Upper lobe of right lung (tissue), 1 donor: ENCODE measurements around the gene MARK2. TPM values are rescaled to one million over a fixed set of nuclear protein-coding genes. Genes with fewer than 3 reads are reported as not detected.

Source experiments
- ATAC-seq: fragments of 200-7000 bp; cut with Tn5 transposase; one replicate; pipeline ENCODE4 v1.9.1; 2020; ENCODE audit warnings: mild to moderate bottlenecking, moderate library complexity
- DNase-seq: peaks from one replicate; pipeline ENCODE4 v3.0.0-alpha.2; 2020
- H3K27ac ChIP-seq: fragments of 200-600 bp; one replicate; pipeline ENCODE4 v1.8.0; 2022
- H3K27me3 ChIP-seq: fragments of 200-600 bp; one replicate; pipeline ENCODE4 v1.8.0; 2022; ENCODE audit warnings: mild to moderate bottlenecking
- H3K36me3 ChIP-seq: fragments of 200-600 bp; one replicate; pipeline ENCODE4 v1.8.0; 2022
- H3K4me1 ChIP-seq: fragments of 200-600 bp; one replicate; pipeline ENCODE4 v1.8.0; 2022
- H3K4me3 ChIP-seq: fragments of 200-600 bp; one replicate; pipeline ENCODE4 v1.8.0; 2022; ENCODE audit warnings: mild to moderate bottlenecking
- H3K9me3 ChIP-seq: fragments of 200-600 bp; one replicate; pipeline ENCODE4 v1.8.0; 2022
- intact Hi-C: fragments of 100-400 bp; cut with DNase I; formaldehyde crosslinking; loops from one replicate; pipeline ENCODE4 v1.11.0; 2022
- total RNA-seq: library from RNA; stranded (reverse); fragmentation: NEBNext Ultra II Directional; extraction: Animal tissue kit (Norgen Biotek cat#: 25700); gene quantifications from one replicate; pipeline ENCODE4 v1.2.1, GENCODE V29; 2021
- TF ChIP-seq, protein P1 (sequence below): fragments of 200-600 bp; IDR thresholded peaks from one replicate; pipeline ENCODE4 v1.8.0; 2022; ENCODE audit warnings: antibody characterized with exemption
- donor health status: DM: no; HTN: yes; CAD: no; lungs with severe emphysema.

The MARK2 gene
- total RNA-seq, 1 donor from 2014 or later, result 40.7 TPM

DNA sequence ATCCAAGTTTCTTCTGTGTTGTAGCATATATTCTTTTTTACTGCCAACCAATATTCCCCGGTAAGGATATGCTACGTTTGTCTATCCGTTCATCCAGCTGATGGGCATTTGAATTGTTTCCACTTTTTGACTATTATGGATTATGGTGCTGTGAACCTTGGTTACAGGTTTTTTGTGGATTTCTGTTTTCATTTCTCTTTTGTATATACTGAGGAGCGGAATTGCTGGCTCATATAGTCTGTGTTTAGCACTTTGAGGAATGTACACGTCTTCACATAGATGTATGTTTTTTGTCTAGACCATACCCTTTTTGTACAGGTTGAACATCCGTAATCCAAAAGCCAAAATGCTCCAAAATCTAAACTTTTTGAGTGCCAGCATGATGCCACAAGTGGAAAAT lies 54.4 kb downstream of the MARK2 start:
- Histone ChIP-seq H3K9me3 (no peaks in the 10 kb centered on the region), H3K4me3 (no peak overlapping the region), H3K4me1 (peaks cover 29% of the 10 kb centered on the region), H3K27ac (no peak overlapping the region), H3K36me3 (peaks cover 40% of the 10 kb centered on the region), H3K27me3 (no peaks in the 10 kb centered on the region)
- ATAC-seq, result no peak
- TF ChIP-seq, protein P1, sequence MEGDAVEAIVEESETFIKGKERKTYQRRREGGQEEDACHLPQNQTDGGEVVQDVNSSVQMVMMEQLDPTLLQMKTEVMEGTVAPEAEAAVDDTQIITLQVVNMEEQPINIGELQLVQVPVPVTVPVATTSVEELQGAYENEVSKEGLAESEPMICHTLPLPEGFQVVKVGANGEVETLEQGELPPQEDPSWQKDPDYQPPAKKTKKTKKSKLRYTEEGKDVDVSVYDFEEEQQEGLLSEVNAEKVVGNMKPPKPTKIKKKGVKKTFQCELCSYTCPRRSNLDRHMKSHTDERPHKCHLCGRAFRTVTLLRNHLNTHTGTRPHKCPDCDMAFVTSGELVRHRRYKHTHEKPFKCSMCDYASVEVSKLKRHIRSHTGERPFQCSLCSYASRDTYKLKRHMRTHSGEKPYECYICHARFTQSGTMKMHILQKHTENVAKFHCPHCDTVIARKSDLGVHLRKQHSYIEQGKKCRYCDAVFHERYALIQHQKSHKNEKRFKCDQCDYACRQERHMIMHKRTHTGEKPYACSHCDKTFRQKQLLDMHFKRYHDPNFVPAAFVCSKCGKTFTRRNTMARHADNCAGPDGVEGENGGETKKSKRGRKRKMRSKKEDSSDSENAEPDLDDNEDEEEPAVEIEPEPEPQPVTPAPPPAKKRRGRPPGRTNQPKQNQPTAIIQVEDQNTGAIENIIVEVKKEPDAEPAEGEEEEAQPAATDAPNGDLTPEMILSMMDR, result no peak
- intact Hi-C loops, result no loop called here
- no peak for DNase-seq

DNA sequence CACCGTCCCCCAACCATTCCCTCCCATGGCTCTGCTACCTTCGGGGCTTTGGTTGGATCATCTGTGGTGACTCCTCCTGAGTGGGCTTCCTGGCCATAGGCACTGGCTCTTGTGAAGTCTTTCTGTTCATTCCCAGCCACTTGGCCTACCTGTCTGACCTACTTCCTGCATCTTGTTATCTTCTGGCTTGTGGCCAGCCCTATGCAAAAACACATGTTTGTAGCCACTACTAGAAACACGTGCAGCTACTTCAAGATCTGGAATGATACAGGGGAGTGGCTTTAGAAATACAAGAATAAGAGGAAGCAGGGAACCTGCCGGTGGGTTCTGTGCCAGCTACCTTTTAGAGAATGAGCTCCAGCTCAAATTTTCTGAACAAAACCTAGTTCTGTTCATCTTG lies 57.2 kb downstream of the MARK2 start:
- Histone ChIP-seq H3K9me3 (no peaks in the 10 kb centered on the region), H3K4me1 (peaks cover 10% of the 10 kb centered on the region), H3K4me3 (no peak overlapping the region), H3K27ac (no peak overlapping the region), H3K27me3 (no peaks in the 10 kb centered on the region), H3K36me3 (peaks cover 67% of the 10 kb centered on the region)
- DNase-seq (no peak), ATAC-seq (peak; percentile 72)
- TF ChIP-seq, protein P1, result no peak
- intact Hi-C loops, result no loop called here

DNA sequence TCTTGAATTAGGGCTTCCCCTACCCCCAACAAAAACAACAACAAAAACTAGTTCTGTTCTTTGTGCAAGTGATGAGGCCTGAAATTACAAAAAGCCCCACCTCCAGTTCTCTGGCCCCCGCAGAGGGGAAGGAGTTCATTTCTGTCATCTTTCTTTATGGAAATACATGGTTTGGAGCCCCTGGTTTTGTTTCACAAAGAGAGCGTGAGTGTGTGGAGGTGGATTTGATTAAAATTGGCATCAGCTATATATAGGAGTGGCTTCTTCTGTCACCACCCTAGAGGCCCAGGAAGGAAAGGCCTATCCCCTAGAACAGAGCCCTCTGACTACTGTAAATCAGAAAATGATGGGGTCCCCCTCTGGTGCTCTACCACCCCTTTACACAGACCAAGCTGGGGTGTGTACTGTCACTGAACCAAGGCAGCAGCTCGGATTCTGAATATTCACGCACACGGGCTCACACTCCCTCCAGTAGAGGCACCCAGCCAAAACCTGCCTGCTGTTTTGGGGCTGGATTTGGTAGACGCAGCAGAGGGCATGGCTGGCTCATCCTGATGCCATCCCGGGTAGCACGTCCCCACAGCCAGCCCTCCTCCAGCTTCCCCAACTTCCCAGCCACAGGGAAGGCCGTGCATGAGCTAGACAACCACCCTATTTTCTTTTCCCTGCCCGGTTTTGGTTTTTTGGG lies 58.7 kb downstream of the MARK2 start:
- peaks cover 74% of the 10 kb centered on the region for H3K36me3 ChIP-seq
- TF ChIP-seq, protein P1, result no peak
- H3K27me3 ChIP-seq, result no peaks in the 10 kb centered on the region
- no peak overlapping the region for H3K27ac ChIP-seq
- H3K4me1 ChIP-seq, result peaks cover 10% of the 10 kb centered on the region
- no peak for DNase-seq
- no peak for ATAC-seq
- no peak overlapping the region for H3K4me3 ChIP-seq
- intact Hi-C loops, result no loop called here
- H3K9me3 ChIP-seq, result no peaks in the 10 kb centered on the region

DNA sequence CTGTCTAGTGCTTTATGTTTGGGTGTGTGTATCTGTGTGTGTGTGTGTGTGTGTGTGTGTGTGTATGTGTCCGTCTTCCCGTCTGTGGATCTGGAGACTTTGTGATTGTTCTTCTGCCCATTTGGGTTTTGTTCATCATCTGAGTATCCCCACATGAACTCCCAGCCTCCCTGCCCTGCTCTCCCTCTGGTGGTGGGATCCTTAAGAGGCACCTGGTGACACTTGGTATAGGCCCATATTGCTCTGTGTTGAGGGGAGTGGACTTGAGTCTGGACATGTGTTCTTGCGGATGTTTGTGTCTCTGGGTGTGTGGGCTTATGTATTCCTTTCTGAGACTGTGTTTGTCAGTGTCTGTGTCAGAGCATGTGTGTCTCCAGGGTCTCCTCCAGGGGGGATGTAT lies 62.8 kb downstream of the MARK2 start:
- intact Hi-C loops, result no loop called here
- H3K36me3 ChIP-seq, result peaks cover 95% of the 10 kb centered on the region
- H3K4me1 ChIP-seq, result peaks cover 4% of the 10 kb centered on the region
- H3K27me3 ChIP-seq, result no peaks in the 10 kb centered on the region
- no peak overlapping the region for H3K4me3 ChIP-seq
- peak; percentile 5 for ATAC-seq
- no peak for DNase-seq
- TF ChIP-seq, protein P1, result peak; percentile 11
- H3K27ac ChIP-seq, result no peak overlapping the region
- H3K9me3 ChIP-seq, result no peaks in the 10 kb centered on the region

DNA sequence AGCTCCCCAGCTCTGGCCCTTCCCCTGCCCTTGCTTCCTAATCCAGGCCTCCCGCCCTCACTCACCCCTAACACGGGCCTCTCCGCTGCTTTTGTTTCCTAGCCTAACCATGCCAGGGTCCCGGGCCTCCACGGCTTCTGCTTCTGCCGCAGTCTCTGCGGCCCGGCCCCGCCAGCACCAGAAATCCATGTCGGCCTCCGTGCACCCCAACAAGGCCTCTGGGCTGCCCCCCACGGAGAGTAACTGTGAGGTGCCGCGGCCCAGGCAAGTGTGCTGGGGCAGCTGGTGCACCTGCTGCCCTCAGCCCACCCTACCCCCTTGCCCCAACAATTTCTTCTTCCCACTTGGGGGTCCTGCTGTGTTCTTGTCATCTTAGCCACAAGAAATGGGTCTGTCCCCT lies 65.0 kb downstream of the MARK2 start:
- no peaks in the 10 kb centered on the region for H3K4me1 ChIP-seq
- peaks cover 95% of the 10 kb centered on the region for H3K36me3 ChIP-seq
- H3K27ac ChIP-seq, result no peak overlapping the region
- ATAC-seq (no peak), DNase-seq (no peak)
- no peak overlapping the region for H3K4me3 ChIP-seq
- no peaks in the 10 kb centered on the region for H3K9me3 ChIP-seq
- TF ChIP-seq, protein P1, result no peak
- no peaks in the 10 kb centered on the region for H3K27me3 ChIP-seq
- intact Hi-C loops, result no loop called here

DNA sequence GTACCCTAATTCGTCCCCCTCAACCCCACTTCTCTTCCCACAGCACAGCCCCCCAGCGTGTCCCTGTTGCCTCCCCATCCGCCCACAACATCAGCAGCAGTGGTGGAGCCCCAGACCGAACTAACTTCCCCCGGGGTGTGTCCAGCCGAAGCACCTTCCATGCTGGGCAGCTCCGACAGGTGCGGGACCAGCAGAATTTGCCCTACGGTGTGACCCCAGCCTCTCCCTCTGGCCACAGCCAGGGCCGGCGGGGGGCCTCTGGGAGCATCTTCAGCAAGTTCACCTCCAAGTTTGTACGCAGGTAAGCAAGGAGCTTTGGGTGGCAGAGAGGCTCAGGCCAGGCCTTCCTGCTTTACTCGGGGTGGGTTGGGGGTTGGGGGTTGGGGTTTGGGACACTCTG lies 65.8 kb downstream of the MARK2 start:
- no peak overlapping the region for H3K4me3 ChIP-seq
- no peaks in the 10 kb centered on the region for H3K27me3 ChIP-seq
- intact Hi-C loops, result no loop called here
- H3K27ac ChIP-seq, result no peak overlapping the region
- no peaks in the 10 kb centered on the region for H3K4me1 ChIP-seq
- TF ChIP-seq, protein P1, result no peak
- no peak for ATAC-seq
- peaks cover 95% of the 10 kb centered on the region for H3K36me3 ChIP-seq
- no peak for DNase-seq
- no peaks in the 10 kb centered on the region for H3K9me3 ChIP-seq
